Stomach smooth muscle (tissue), 2 donors: Measurements from ENCODE around the gene CCDC187.

ENCODE experiments used
- H3K27ac ChIP-seq: one replicate; pipeline ENCODE4 v1.7.0; 2013; ENCODE audit warnings: mild to moderate bottlenecking, low read length, inconsistent platforms
- H3K27me3 ChIP-seq, 2 donors: one replicate each; pipeline ENCODE4 v1.7.0; 2013; ENCODE audit warnings: low read length in 2 of 2; ENCODE audit not compliant: insufficient read depth in 2 of 2, control insufficient read depth in 1 of 2
- H3K36me3 ChIP-seq, 2 donors: one replicate each; pipeline ENCODE4 v1.7.0; 2013; ENCODE audit warnings: low read length in 2 of 2; ENCODE audit not compliant: control insufficient read depth in 2 of 2, insufficient read depth in 2 of 2
- H3K4me1 ChIP-seq: one replicate; pipeline ENCODE4 v1.7.0; 2013; ENCODE audit warnings: low read length; ENCODE audit not compliant: control insufficient read depth, insufficient read depth
- H3K4me3 ChIP-seq, 2 donors: one replicate each; pipeline ENCODE4 v1.7.0; 2013; ENCODE audit warnings: low read length in 2 of 2
- H3K9ac ChIP-seq, 2 donors: one replicate each; pipeline ENCODE4 v1.7.0; 2013; ENCODE audit warnings: low read length in 2 of 2, mild to moderate bottlenecking in 1 of 2
- H3K9me3 ChIP-seq, 2 donors: one replicate each; pipeline ENCODE4 v1.7.0; 2013; ENCODE audit warnings: low read length in 2 of 2; ENCODE audit not compliant: control insufficient read depth in 2 of 2
- donor health status: healthy.
- donor health status: Pancreatic carcinoma.

The CCDC187 gene

GRCh38 chr9:136206602-136207275, 97.2 kb downstream of the CCDC187 start:
- no peaks in the 10 kb centered on the region for H3K4me1 ChIP-seq
- no peaks in the 10 kb centered on the region for H3K9me3 ChIP-seq
- no peak overlapping the region for H3K9ac ChIP-seq
- H3K4me3 ChIP-seq: no peak overlapping the region
- H3K27ac ChIP-seq: no peak overlapping the region
- peaks cover 26 to 32% of the 10 kb centered on the region in 2 donors for H3K27me3 ChIP-seq
- peaks cover 0 to 7% of the 10 kb centered on the region in 2 donors for H3K36me3 ChIP-seq

GRCh38 chr9:136205707-136205992, 98.2 kb downstream of the CCDC187 start:
- H3K36me3 ChIP-seq: peaks cover 0 to 7% of the 10 kb centered on the region in 2 donors
- no peak overlapping the region for H3K4me3 ChIP-seq
- H3K9ac ChIP-seq: no peak overlapping the region
- H3K9me3 ChIP-seq: no peaks in the 10 kb centered on the region
- no peak overlapping the region for H3K27ac ChIP-seq
- peaks cover 36 to 42% of the 10 kb centered on the region in 2 donors for H3K27me3 ChIP-seq
- no peaks in the 10 kb centered on the region for H3K4me1 ChIP-seq

GRCh38 chr9:136204838-136205706, 98.8 kb downstream of the CCDC187 start, which contains the start of gene LHX3:
Gene LHX3 (minus strand): TSS chr9:136205128. CDS start chr9:136205012, 116 bp downstream.
- no peak within 1 kb of the TSS for H3K9ac ChIP-seq
- no peaks in the 10 kb centered on the region for H3K9me3 ChIP-seq
- H3K4me3 ChIP-seq: no peak within 1 kb of the TSS
- peaks cover 42 to 47% of the 10 kb centered on the region in 2 donors for H3K27me3 ChIP-seq
- no peaks in the 10 kb centered on the region for H3K4me1 ChIP-seq
- H3K27ac ChIP-seq: no peak within 1 kb of the TSS
- H3K36me3 ChIP-seq: peaks cover 0 to 7% of the 10 kb centered on the region in 2 donors

GRCh38 chr9:136204145-136204805, 99.6 kb downstream of the CCDC187 start:
- Histone ChIP-seq H3K9me3 (no peaks in the 10 kb centered on the region), H3K4me3 (no peak overlapping the region), H3K36me3 (peaks cover 0 to 7% of the 10 kb centered on the region in 2 donors), H3K27ac (no peak overlapping the region), H3K4me1 (no peaks in the 10 kb centered on the region), H3K9ac (no peak overlapping the region), H3K27me3 (peaks cover 48 to 55% of the 10 kb centered on the region in 2 donors)

- Histone ChIP-seq H3K36me3 (peaks cover 0 to 3% of the 10 kb centered on the region in 2 donors), H3K4me3 (no peak overlapping the region), H3K27me3 (peaks cover 48 to 59% of the 10 kb centered on the region in 2 donors), H3K9ac (no peak overlapping the region), H3K27ac (no peak overlapping the region), H3K4me1 (peaks cover 2% of the 10 kb centered on the region), H3K9me3 (no peaks in the 10 kb centered on the region)
Measured at GRCh38 chr9:136203408-136204144, 100.3 kb downstream of the CCDC187 start.

- no peak overlapping the region for H3K9ac ChIP-seq
- peaks cover 55 to 66% of the 10 kb centered on the region in 2 donors for H3K27me3 ChIP-seq
- no peaks in the 10 kb centered on the region for H3K36me3 ChIP-seq
- H3K4me1 ChIP-seq: peaks cover 4% of the 10 kb centered on the region
- H3K9me3 ChIP-seq: no peaks in the 10 kb centered on the region
- H3K4me3 ChIP-seq: no peak overlapping the region
- H3K27ac ChIP-seq: no peak overlapping the region
Measured at GRCh38 chr9:136202454-136203407, 101.2 kb downstream of the CCDC187 start.

GRCh38 chr9:136201609-136202453, 102.1 kb downstream of the CCDC187 start:
- H3K27ac ChIP-seq: no peak overlapping the region
- H3K9me3 ChIP-seq: no peaks in the 10 kb centered on the region
- no peak overlapping the region for H3K9ac ChIP-seq
- H3K4me3 ChIP-seq: no peak overlapping the region
- H3K4me1 ChIP-seq: peaks cover 4% of the 10 kb centered on the region
- peaks cover 58 to 75% of the 10 kb centered on the region in 2 donors for H3K27me3 ChIP-seq
- H3K36me3 ChIP-seq: no peaks in the 10 kb centered on the region

GRCh38 chr9:136201174-136201573, 102.7 kb downstream of the CCDC187 start:
- no peak overlapping the region for H3K27ac ChIP-seq
- no peak overlapping the region for H3K9ac ChIP-seq
- H3K4me3 ChIP-seq: no peak overlapping the region
- H3K4me1 ChIP-seq: peaks cover 4% of the 10 kb centered on the region
- no peaks in the 10 kb centered on the region for H3K9me3 ChIP-seq
- H3K36me3 ChIP-seq: no peaks in the 10 kb centered on the region
- peaks cover 64 to 82% of the 10 kb centered on the region in 2 donors for H3K27me3 ChIP-seq

- H3K27me3 ChIP-seq: peaks cover 64 to 87% of the 10 kb centered on the region in 2 donors
- H3K9me3 ChIP-seq: no peaks in the 10 kb centered on the region
- H3K36me3 ChIP-seq: no peaks in the 10 kb centered on the region
- no peak overlapping the region for H3K9ac ChIP-seq
- H3K4me3 ChIP-seq: no peak overlapping the region
- H3K27ac ChIP-seq: no peak overlapping the region
- peaks cover 4% of the 10 kb centered on the region for H3K4me1 ChIP-seq
Measured at GRCh38 chr9:136200424-136200823, 103.5 kb downstream of the CCDC187 start.
